ENCODE data around the gene TRAM2. TPM values are rescaled to one million over a fixed set of nuclear protein-coding genes. Genes with fewer than 3 reads are reported as not detected.

The TRAM2 gene
- total RNA-seq, 1 donor from 2014 or later = 4.7 TPM

DNA sequence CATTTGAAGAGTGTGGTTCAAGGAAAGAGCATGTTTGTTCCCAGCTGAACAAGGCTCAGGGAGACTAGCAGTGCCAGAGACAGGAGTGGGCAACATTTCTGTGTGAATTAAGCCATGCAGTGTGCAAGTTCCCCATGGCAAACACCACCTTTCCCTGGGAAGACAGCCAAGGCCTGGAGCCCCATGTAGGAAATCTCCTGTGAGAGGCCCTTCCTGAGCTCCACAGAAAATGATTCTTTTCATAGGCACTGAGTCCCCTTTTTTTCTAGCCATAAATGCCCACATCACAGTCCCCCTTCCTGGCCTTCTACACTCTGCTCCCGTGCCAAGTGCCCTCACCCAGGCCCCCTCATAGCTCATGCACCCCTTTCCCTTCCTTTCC, 11.8 kb upstream of the TRAM2 start:
- DNase-seq (ENCODE audit: low spot score) = no peak
- H3K4me3 Mint-ChIP-seq (ENCODE audit: low read depth) = no peak overlapping the region
- H3K27ac Mint-ChIP-seq = no peak overlapping the region
- no peaks in the 10 kb centered on the region for H3K36me3 Mint-ChIP-seq (ENCODE audit: low read depth)
- H3K9me3 Mint-ChIP-seq = no peaks in the 10 kb centered on the region
- H3K4me1 Mint-ChIP-seq (ENCODE audit: low read depth) = no peaks in the 10 kb centered on the region
- H3K27me3 Mint-ChIP-seq (ENCODE audit: low read depth) = peaks cover 12% of the 10 kb centered on the region
- intact Hi-C loops (cut with micrococcal nuclease) = no loop called here

DNA sequence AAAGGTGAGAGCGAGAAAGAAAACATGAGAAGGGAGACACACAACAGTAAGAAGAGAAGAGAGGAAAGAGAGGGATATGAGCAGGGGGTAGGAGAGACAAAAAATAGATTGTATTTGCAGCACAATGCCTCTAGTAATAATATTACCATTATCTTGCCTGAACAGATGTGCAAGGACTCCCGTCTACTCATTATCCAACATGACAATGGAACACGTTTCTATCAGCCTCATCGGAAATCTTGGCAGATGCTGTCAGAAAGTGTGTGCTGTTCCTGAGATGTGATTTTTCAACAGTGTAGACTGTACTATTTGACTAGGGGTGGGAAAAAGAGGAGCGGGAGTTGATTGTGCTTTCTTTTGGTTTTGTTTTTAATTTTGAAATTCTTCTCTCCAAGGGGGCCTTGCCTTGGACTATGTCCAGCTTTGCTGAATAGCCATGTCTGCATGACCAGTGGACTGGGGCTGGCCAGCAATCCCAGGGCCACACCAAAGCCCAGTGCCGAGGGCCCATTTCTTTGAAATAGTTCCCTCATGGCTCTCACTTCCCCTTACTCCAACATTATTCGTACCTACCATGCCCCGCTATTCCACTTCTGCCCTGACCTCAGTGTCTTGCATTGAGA, 11.3 kb upstream of the TRAM2 start:
- no peaks in the 10 kb centered on the region for H3K36me3 Mint-ChIP-seq (ENCODE audit: low read depth)
- H3K9me3 Mint-ChIP-seq = no peaks in the 10 kb centered on the region
- no peaks in the 10 kb centered on the region for H3K4me1 Mint-ChIP-seq (ENCODE audit: low read depth)
- H3K4me3 Mint-ChIP-seq (ENCODE audit: low read depth) = no peak overlapping the region
- no peak for DNase-seq (ENCODE audit: low spot score)
- H3K27ac Mint-ChIP-seq = no peak overlapping the region
- intact Hi-C loops (cut with micrococcal nuclease) = no loop called here
- H3K27me3 Mint-ChIP-seq (ENCODE audit: low read depth) = peaks cover 12% of the 10 kb centered on the region

DNA sequence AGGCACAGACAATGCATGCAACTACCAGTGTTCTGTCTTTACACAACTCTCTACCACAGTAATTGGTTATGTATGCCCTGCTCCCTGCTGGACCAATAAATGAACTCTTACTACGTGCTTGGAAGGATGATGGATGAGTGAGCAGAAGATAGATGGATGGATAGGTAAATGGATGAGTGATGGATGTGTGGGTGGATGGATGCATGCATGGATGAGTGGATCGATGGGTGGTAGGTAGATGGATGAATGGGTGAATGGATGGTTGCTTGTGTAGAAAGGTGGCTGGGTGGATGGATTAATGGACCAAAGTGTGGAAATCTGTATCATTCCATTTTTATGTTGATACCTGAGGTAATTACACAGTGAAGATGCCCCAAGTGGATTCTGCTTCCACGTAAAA, 10.1 kb upstream of the TRAM2 start:
- no peaks in the 10 kb centered on the region for H3K36me3 Mint-ChIP-seq (ENCODE audit: low read depth)
- no peak for DNase-seq (ENCODE audit: low spot score)
- no peak overlapping the region for H3K4me3 Mint-ChIP-seq (ENCODE audit: low read depth)
- no peak overlapping the region for H3K27ac Mint-ChIP-seq
- intact Hi-C loops (cut with micrococcal nuclease) = no loop called here
- H3K9me3 Mint-ChIP-seq = no peaks in the 10 kb centered on the region
- peaks cover 12% of the 10 kb centered on the region for H3K27me3 Mint-ChIP-seq (ENCODE audit: low read depth)
- H3K4me1 Mint-ChIP-seq (ENCODE audit: low read depth) = no peaks in the 10 kb centered on the region

DNA sequence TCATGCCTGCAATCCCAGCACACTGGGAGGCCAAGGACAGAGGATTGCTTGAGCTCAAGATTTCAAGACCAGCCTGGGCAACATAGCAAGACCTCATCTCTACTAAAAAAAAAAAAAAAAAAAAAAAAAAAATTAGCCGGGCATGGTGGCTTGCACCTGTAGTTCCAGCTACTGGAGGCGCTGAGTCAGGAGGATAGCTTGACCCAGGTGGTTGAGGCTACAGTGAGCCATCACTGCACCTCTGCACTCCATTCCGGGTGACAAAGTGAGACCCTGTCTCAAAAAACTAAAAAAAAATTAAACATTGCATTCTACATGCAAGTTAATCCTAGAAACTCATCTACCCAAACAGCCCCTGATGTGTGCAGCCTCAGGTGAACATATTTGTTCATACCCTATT, 7.3 kb upstream of the TRAM2 start:
- peaks cover 14% of the 10 kb centered on the region for H3K27me3 Mint-ChIP-seq (ENCODE audit: low read depth)
- no peaks in the 10 kb centered on the region for H3K4me1 Mint-ChIP-seq (ENCODE audit: low read depth)
- intact Hi-C loops (cut with micrococcal nuclease) = no loop called here
- no peak overlapping the region for H3K27ac Mint-ChIP-seq
- no peak overlapping the region for H3K4me3 Mint-ChIP-seq (ENCODE audit: low read depth)
- no peak for DNase-seq (ENCODE audit: low spot score)
- H3K36me3 Mint-ChIP-seq (ENCODE audit: low read depth) = no peaks in the 10 kb centered on the region
- no peaks in the 10 kb centered on the region for H3K9me3 Mint-ChIP-seq

DNA sequence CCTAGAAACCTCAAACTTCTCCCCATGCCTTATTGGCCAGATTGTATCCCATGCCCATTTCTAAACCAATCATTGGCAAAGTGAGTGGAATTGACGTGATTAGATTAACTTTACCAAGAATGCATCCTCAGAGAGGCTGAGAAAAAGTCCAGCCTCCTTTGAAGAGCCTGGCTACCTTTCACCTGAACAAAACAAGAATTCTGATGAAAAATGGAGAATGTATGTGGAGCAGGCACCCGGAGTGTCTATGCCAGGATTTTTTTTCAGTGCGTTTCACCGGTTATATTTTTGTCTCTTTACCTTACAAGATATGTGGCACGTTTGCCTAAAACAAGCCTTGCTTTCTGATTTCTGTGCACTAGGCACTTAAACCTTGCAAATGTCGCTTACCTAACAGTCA, 6.1 kb upstream of the TRAM2 start:
- no peaks in the 10 kb centered on the region for H3K9me3 Mint-ChIP-seq
- H3K27me3 Mint-ChIP-seq (ENCODE audit: low read depth) = peaks cover 12% of the 10 kb centered on the region
- no peaks in the 10 kb centered on the region for H3K4me1 Mint-ChIP-seq (ENCODE audit: low read depth)
- H3K27ac Mint-ChIP-seq = no peak overlapping the region
- intact Hi-C loops (cut with micrococcal nuclease) = no loop called here
- H3K36me3 Mint-ChIP-seq (ENCODE audit: low read depth) = no peaks in the 10 kb centered on the region
- DNase-seq (ENCODE audit: low spot score) = no peak
- no peak overlapping the region for H3K4me3 Mint-ChIP-seq (ENCODE audit: low read depth)

DNA sequence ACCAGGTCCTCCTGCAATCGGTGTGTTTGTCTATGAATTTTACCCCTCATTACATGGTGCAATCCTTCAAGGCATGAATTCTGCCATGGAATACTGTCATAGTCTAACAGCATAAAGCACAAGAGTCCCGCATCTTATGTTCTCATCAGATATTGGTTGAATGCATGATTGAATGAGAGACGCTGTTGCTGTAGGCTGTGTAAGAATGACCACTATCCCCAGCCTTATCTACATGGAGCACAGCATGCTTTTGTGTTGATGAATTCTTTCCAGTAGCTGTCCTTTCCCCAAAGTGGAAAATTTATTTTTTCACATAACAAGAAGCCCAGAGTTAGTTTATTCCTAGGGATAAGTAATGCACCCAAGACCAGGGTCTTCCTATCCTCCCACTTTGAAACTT, 5.6 kb upstream of the TRAM2 start:
- H3K9me3 Mint-ChIP-seq = no peaks in the 10 kb centered on the region
- no peak overlapping the region for H3K4me3 Mint-ChIP-seq (ENCODE audit: low read depth)
- intact Hi-C loops (cut with micrococcal nuclease) = no loop called here
- peaks cover 2% of the 10 kb centered on the region for H3K4me1 Mint-ChIP-seq (ENCODE audit: low read depth)
- H3K36me3 Mint-ChIP-seq (ENCODE audit: low read depth) = no peaks in the 10 kb centered on the region
- peaks cover 9% of the 10 kb centered on the region for H3K27me3 Mint-ChIP-seq (ENCODE audit: low read depth)
- H3K27ac Mint-ChIP-seq = no peak overlapping the region
- no peak for DNase-seq (ENCODE audit: low spot score)

DNA sequence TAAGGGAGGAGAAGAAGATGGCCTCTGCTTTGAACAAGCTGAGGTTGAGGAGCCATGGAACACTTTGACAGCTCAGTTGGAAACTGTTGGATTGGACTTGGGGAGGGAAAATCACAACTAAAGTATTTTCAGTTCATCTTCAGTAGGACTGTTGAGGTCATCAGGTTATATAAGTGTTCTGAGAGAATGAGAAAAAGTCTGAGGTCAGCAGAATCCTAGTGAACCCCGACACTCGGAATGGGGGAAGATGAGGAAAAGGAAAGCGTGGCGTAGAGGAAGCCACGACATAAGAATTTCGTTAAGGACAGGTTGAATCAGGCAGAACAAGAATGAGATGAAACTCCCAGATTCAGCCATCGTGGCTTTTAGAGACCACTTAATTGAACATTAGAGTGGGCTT, 4.0 kb upstream of the TRAM2 start:
- Mint-ChIP-seq H3K27ac (no peak overlapping the region), H3K9me3 (no peaks in the 10 kb centered on the region), H3K36me3 (ENCODE audit: low read depth) (no peaks in the 10 kb centered on the region), H3K4me3 (ENCODE audit: low read depth) (no peak overlapping the region), H3K27me3 (ENCODE audit: low read depth) (peaks cover 4% of the 10 kb centered on the region), H3K4me1 (ENCODE audit: low read depth) (peaks cover 8% of the 10 kb centered on the region)
- intact Hi-C loops (cut with micrococcal nuclease) = no loop called here
- no peak for DNase-seq (ENCODE audit: low spot score)

DNA sequence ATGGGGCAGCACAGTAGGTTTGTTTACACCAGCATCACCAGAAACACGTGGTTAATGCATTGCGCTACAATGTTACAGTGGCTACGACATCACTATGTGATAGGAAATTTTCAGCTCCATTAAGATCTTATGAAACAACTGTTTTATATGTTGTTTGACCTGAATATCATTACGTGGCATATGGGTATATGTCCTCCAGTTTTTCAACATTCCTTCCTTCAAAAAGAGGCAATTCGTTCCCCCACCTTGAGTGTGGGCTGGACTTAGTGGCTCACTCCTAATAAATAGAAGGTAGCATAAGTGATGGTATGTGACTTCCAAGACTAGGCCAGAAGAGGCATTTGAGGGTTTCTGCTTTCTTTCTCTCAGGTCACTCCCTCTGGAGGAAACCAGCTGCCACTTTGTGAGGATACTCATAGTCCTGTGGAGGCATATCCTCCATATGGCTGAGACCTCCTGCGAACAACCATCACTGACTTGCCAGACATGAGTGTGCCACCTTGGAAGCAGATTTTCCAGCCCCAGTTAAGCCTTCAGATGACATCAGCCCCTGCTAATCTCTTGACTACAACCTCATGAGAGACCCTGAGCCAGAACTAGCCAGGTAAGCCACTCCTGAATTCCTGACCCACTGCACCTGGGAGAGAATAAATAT, 2.3 kb upstream of the TRAM2 start:
- H3K9me3 Mint-ChIP-seq = no peaks in the 10 kb centered on the region
- H3K27me3 Mint-ChIP-seq (ENCODE audit: low read depth) = peaks cover 2% of the 10 kb centered on the region
- no peak overlapping the region for H3K4me3 Mint-ChIP-seq (ENCODE audit: low read depth)
- peaks cover 25% of the 10 kb centered on the region for H3K4me1 Mint-ChIP-seq (ENCODE audit: low read depth)
- DNase-seq (ENCODE audit: low spot score) = no peak
- no peak overlapping the region for H3K27ac Mint-ChIP-seq
- intact Hi-C loops (cut with micrococcal nuclease) = loop anchor here (2.0 to 10.0 kb wide), 5 partner anchors 16 to 414 kb away; partner anchors contain the start of gene MCM3
- H3K36me3 Mint-ChIP-seq (ENCODE audit: low read depth) = no peaks in the 10 kb centered on the region

DNA sequence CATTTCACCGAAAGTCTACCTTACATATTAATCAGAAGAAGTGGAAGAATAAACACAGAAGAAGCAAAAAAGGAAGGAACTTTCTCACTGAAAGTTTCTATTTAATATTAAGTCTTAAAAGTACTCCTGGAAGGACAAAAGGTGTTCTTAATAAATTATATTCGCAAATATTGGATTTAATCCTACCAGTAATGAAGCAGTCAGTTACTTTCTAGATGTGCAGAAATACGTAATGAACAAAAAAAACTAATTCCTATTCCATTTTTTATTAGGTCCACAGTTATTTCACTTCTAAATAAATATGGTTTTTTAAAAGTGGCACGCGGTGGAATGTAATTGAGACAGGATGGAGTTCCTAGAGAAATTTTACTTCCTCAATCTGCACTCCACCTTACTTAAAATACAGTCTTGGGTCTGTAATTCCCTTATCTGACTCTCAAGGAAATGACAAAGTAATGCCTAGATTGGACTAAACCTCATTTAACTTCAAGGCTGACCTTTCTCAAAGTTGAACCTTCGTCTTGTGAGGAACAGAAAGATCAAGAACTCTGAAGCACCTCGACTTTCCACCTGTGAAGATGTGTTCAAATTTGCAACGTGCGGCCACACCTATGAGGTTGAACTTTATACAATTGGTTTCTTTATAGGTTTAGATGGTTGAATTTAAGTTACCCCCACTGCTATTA, 1.1 kb upstream of the TRAM2 start:
- peaks cover 2% of the 10 kb centered on the region for H3K27me3 Mint-ChIP-seq (ENCODE audit: low read depth)
- peaks cover 33% of the 10 kb centered on the region for H3K4me1 Mint-ChIP-seq (ENCODE audit: low read depth)
- peak overlapping the region; percentile 18 for H3K27ac Mint-ChIP-seq
- intact Hi-C loops (cut with micrococcal nuclease) = loop anchor here (2.0 to 10.0 kb wide), 6 partner anchors 17 to 413 kb away; partner anchors contain the start of gene MCM3
- no peak for DNase-seq (ENCODE audit: low spot score)
- H3K36me3 Mint-ChIP-seq (ENCODE audit: low read depth) = peaks cover 2% of the 10 kb centered on the region
- no peaks in the 10 kb centered on the region for H3K9me3 Mint-ChIP-seq
- peak overlapping the region; percentile 59 for H3K4me3 Mint-ChIP-seq (ENCODE audit: low read depth)

DNA sequence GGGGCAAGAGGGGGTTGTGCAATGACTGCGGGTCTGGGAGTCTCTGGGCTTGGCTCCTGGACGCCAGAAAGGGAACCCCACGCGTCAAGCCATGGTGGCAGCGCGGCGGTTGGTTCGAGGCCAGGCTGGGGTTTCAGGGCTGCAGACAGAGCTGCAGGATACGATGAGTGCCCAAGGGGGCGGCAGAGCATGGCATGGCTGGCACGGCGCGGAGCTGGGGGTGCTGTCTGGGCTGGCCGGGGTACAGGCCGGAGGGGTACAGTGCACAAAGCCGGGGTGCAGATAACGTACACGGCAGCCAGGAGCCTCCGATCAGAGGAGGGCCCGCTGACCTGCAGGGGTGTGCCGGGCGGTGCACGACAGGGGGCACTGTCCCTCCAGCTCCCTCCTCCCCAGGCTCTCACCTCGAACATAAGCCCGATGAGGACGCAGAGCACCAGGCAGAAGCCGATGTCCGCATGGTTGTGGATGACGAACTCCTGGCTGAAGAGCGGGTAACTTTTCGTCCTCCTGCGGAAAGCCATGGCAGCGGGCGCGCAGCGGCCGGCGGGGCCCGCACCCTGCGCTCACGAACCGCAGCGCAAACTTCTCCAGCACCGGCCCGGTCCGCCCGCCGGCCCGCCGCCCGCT, 353 bp downstream of the TRAM2 start:
- Mint-ChIP-seq H3K27ac (peak overlapping the region; percentile 53), H3K36me3 (ENCODE audit: low read depth) (peaks cover 4% of the 10 kb centered on the region), H3K9me3 (no peaks in the 10 kb centered on the region), H3K4me1 (ENCODE audit: low read depth) (peaks cover 37% of the 10 kb centered on the region), H3K27me3 (ENCODE audit: low read depth) (peaks cover 2% of the 10 kb centered on the region), H3K4me3 (ENCODE audit: low read depth) (peak overlapping the region; percentile 85)
- intact Hi-C loops (cut with micrococcal nuclease) = loop anchor here (1.0 to 10.0 kb wide), 6 partner anchors 58 to 412 kb away; partner anchors contain the start of gene MCM3
- no peak for DNase-seq (ENCODE audit: low spot score)

DNA sequence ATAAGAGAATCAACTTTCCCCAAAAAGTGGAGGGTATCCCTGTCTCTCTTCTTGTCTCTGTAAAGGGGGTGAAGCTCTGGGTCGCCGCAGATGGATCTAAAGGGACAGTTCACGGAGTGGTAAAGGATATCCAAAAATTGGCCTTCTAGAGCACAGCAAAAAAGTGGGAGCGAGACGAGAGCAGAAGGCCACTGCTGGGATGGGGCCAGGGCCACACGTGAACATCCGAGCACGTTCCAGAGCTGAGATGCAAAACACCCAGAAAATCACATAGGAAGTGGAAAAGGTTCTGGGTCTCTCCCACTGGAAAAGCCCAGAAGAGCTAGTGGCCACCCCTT, 837 bp downstream of the TRAM2 start:
- Mint-ChIP-seq H3K27ac (peak overlapping the region; percentile 77), H3K36me3 (ENCODE audit: low read depth) (peaks cover 4% of the 10 kb centered on the region), H3K27me3 (ENCODE audit: low read depth) (peaks cover 2% of the 10 kb centered on the region), H3K9me3 (no peaks in the 10 kb centered on the region), H3K4me3 (ENCODE audit: low read depth) (peak overlapping the region; percentile 85), H3K4me1 (ENCODE audit: low read depth) (peaks cover 37% of the 10 kb centered on the region)
- DNase-seq (ENCODE audit: low spot score) = no peak
- intact Hi-C loops (cut with micrococcal nuclease) = loop anchor here (1.0 to 10.0 kb wide), 6 partner anchors 59 to 411 kb away; partner anchors contain the start of gene MCM3

DNA sequence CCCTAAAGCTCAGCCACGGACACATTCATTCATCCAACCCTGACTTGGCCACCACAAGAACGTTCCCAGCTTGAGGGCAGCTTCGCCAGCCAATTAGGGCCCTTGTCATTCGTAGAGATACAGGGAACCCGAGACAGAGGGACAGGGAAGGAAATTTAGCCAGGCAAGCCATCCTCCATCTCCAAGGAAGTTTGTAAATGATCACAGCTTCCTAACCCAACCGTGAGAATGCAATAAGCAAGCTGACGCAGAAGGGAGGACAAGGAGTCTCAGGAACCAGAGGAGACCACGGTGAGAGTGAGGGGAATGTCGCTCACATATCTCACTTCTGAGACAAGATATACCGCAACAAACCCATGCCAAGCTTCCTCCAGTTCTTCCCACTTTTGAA, 1.4 kb downstream of the TRAM2 start:
- Mint-ChIP-seq H3K9me3 (no peaks in the 10 kb centered on the region), H3K27me3 (ENCODE audit: low read depth) (peaks cover 2% of the 10 kb centered on the region), H3K4me1 (ENCODE audit: low read depth) (peaks cover 37% of the 10 kb centered on the region), H3K36me3 (ENCODE audit: low read depth) (peaks cover 4% of the 10 kb centered on the region), H3K4me3 (ENCODE audit: low read depth) (peak overlapping the region; percentile 85), H3K27ac (no peak overlapping the region)
- no peak for DNase-seq (ENCODE audit: low spot score)
- intact Hi-C loops (cut with micrococcal nuclease) = loop anchor here (1.0 to 10.0 kb wide), 5 partner anchors 40 to 411 kb away; partner anchors contain the start of gene MCM3

All from activated T-helper 2 cell treated with anti-CD3 and anti-CD28 coated beads, Interferon-gamma antibody, Interleukin-2, Interleukin-4, amounts not matched to agents 10 μg/mL and 5 μg/mL and 100 μg/mL, durations not matched to agents 14 hours and 24 hours and 36 hours (primary cell).